H1 (cell line): Measurements from ENCODE around the gene ANXA9. TPM values are rescaled to one million over a fixed set of nuclear protein-coding genes. Genes with fewer than 3 reads are reported as not detected.

Source experiments
- CHD7 ChIP-seq: fragments of 300-600 bp; sonication (generic); IDR thresholded peaks from 2 replicates; pipeline ENCODE4 v1.7.1; 2012; ENCODE audit warnings: low read length, moderate library complexity, mild to moderate bottlenecking, inconsistent platforms; ENCODE audit not compliant: insufficient replicate concordance
- CTBP2 ChIP-seq: IDR thresholded peaks from 2 replicates; pipeline ENCODE4 v1.7.0; 2011; ENCODE audit warnings: borderline replicate concordance, mild to moderate bottlenecking, moderate library complexity, mixed read lengths, low read length; ENCODE audit not compliant: insufficient read depth, insufficient read length
- CTCF ChIP-seq, 3 experiments: IDR thresholded peaks; 1 replicate in 2 of 3; 2 replicates in 1 of 3; pipeline versions ENCODE4 v1.5.1 to v1.6.1; 2011; ENCODE audit warnings: low read length in 3 of 3, mild to moderate bottlenecking in 3 of 3, inconsistent platforms in 2 of 3, low read depth in 1 of 3, moderate library complexity in 1 of 3; ENCODE audit not compliant: insufficient read depth in 1 of 3; ENCODE audit errors: control extremely low read depth in 1 of 3
- POU5F1 ChIP-seq: IDR thresholded peaks from 2 replicates; pipeline ENCODE4 v1.6.1; 2011; ENCODE audit warnings: low read depth, mild to moderate bottlenecking, low read length, moderate library complexity
- SP2 ChIP-seq: IDR thresholded peaks from 2 replicates; pipeline ENCODE4 v1.6.1; 2012; ENCODE audit warnings: mild to moderate bottlenecking, low read length, inconsistent platforms
- TBP ChIP-seq: IDR thresholded peaks from 2 replicates; pipeline ENCODE4 v1.6.1; 2011; ENCODE audit warnings: low read depth, low read length, improper control_type of control experiment
- polyA plus RNA-seq, 7 experiments: library from polyadenylated mRNA; depleted of rRNA in 3 of 7; stranded (reverse) in 5 of 7; unstranded in 2 of 7; fragments of >200 nt in 5 of 7; fragments of 200-250 nt in 2 of 7; gene quantifications; 1 replicate in 5 of 7; 2 replicates in 1 of 7; 4 replicates in 1 of 7; pipeline versions ENCODE4 v1.2.1 to v1.2.3, GENCODE V29; 2011 to 2013; ENCODE audit warnings: missing spikeins in 2 of 7, mixed read lengths in 2 of 7
- total RNA-seq: library from RNA; stranded (reverse); fragmentation: NEBNext Ultra II Directional; extraction: Animal tissue kit (Norgen Biotek cat#: 25700); gene quantifications from 2 replicates; pipeline ENCODE4 v1.2.1, GENCODE V29; 2021

The ANXA9 gene
- total and polyA plus RNA-seq, 2 of the 8 experiments (the other 6 are each of a cell fraction or from before 2014, with no cell fraction given), result 1.8 to 3.5 TPM

GRCh38 chr1:151008244-151009205, 26.4 kb downstream of the ANXA9 start, which contains the start of gene PRUNE1 (continued):
- TF ChIP-seq CHD7 (no peak), CTCF (IDR thresholded peaks at IDR 0.05; ENCODE audit: control extremely low read depth in 1 of 3, insufficient read depth in 1 of 3, low read depth in 1 of 3, low read length in 3 of 3) (no peak), TBP (peak; percentile 45), CTBP2 (no peak), POU5F1 (no peak), SP2 (no peak)
